DOHH2 (cell line): ENCODE data around the gene RRP12.

ENCODE experiments used
- EZH2phosphoT487 ChIP-seq: fragments of 200-600 bp; sonication (generic); IDR thresholded peaks from 2 replicates; pipeline ENCODE4 v1.6.1; 2017; ENCODE audit warnings: borderline replicate concordance, mild to moderate bottlenecking, antibody characterized with exemption, low read length, moderate library complexity, mixed read lengths
- TF ChIP-seq, protein P1 (sequence below): fragments of 200-600 bp; sonication (generic); IDR thresholded peaks from one replicate; pipeline ENCODE4 v1.5.1; 2014; ENCODE audit warnings: antibody characterized with exemption, mild to moderate bottlenecking, low read depth, low read length; ENCODE audit not compliant: poor library complexity, severe bottlenecking

DNA sequence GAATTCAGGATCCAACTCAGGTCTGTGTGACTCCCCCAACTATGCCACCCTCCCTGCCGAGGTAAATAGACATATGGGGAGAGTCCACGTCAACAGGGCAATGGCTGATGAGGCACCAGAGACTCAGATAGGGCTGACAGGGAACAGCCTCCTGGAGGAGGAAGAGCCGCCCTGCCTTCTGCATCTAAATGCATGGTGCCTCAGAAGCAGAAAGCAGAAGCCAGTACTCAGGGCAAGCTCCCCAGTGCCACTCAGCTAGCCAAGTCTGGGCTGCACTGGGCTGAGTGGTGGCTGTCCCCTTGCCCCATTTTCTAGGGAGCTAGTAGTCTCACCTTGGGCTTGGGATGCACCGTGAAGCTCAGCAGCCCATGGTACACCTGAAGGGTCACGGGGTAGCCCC, 11.0 kb downstream of the RRP12 start:
- TF ChIP-seq, protein P1, sequence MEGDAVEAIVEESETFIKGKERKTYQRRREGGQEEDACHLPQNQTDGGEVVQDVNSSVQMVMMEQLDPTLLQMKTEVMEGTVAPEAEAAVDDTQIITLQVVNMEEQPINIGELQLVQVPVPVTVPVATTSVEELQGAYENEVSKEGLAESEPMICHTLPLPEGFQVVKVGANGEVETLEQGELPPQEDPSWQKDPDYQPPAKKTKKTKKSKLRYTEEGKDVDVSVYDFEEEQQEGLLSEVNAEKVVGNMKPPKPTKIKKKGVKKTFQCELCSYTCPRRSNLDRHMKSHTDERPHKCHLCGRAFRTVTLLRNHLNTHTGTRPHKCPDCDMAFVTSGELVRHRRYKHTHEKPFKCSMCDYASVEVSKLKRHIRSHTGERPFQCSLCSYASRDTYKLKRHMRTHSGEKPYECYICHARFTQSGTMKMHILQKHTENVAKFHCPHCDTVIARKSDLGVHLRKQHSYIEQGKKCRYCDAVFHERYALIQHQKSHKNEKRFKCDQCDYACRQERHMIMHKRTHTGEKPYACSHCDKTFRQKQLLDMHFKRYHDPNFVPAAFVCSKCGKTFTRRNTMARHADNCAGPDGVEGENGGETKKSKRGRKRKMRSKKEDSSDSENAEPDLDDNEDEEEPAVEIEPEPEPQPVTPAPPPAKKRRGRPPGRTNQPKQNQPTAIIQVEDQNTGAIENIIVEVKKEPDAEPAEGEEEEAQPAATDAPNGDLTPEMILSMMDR, result no peak
- no peak for TF ChIP-seq EZH2phosphoT487
